ENCODE measurements around the gene GFI1.

Gene GFI1

DNA sequence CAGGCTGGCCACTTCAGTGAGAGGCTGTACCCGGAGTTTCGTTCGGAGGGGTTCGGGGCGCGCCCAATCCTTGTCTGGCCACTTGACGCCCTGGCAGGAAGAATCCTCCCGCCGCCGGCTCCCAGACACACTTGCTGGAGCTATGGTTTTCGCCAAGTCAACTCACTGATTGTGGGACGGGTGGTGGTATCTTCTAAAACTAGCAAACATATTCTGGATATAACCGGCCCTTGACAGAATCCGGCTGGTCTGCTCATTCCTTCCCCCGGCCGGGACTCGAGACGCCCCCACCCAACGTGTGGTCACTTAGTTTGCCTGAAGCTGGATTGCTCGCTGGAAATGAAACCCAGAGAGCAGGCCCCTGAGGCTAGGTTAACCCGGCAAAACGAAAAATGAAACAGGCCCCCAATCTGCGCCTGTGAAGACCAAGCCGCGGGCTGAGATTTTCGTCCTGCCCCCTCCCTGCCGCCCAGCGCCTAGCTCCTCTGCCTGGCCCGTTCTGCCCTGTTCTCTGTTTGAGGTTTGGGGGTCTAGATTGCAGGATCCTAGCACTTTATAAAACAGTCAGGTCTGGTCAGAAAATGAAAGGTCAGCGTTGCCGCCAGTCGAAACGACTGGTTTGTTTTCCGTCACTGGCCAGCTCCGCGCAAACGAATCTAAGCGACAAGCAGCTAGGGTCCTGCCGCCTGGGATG, 4.6 kb downstream of the GFI1 start:
- no peak for TF ChIP-seq CTCF (conservative IDR thresholded peaks at IDR 0.05; ENCODE audit: low read depth, low read length)
- H3K4me3 ChIP-seq (ENCODE audit: low read depth, low read length): peak overlapping the region; percentile 61
- no peak for DNase-seq (ENCODE audit: low read depth)

GRCh38 chr1:92481599-92481925, 5.2 kb downstream of the GFI1 start:
- H3K4me3 ChIP-seq (ENCODE audit: low read depth, low read length): no peak overlapping the region
- no peak for TF ChIP-seq CTCF (conservative IDR thresholded peaks at IDR 0.05; ENCODE audit: low read depth, low read length)
- no peak for DNase-seq (ENCODE audit: low read depth)

DNA sequence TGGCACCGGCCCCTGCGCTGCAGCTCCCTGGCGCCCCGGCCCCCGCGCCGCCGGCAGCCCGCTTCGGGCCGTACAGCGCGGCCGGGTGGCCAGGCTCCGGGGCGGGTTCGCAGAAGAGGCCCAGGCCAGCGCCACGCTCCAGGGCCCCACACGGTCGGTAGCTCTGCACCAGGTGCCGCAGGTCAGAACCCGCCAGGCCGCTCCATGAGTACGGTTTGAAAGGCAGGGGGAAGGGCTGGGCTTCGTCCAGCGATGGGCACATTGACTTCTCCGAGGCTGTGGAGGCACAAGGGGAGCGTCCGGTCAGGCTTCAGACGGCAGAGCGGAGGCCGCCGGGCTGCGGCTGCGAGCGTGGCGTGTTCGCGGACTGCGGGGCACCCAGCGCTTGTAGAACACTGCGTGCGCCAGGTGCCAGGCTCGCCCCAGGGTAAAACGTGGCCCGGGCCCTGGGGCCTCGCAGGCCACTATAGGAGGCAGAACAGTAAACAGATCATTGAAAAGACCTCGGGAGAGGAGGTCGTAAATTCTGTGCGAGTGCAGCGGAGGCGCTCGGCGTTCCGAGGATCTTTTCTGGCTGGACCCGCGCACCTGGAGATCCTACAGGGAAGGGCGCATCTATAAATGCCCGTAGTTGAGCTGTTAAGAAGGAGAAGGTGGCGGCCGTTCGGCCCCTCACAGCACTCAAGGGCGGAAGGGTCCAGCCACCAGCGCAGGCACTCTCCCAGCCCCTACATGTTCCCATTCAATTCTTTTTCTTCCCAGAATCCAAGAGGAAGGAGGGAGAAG, 5.7 kb downstream of the GFI1 start:
- TF ChIP-seq CTCF (conservative IDR thresholded peaks at IDR 0.05; ENCODE audit: low read depth, low read length): no peak
- no peak for DNase-seq (ENCODE audit: low read depth)
- no peak overlapping the region for H3K4me3 ChIP-seq (ENCODE audit: low read depth, low read length)

- TF ChIP-seq CTCF (conservative IDR thresholded peaks at IDR 0.05; ENCODE audit: low read depth, low read length): no peak
Observed at GRCh38 chr1:92480200-92480812, 6.4 kb downstream of the GFI1 start.

GRCh38 chr1:92479587-92479986, 7.1 kb downstream of the GFI1 start:
- no peak for TF ChIP-seq CTCF (conservative IDR thresholded peaks at IDR 0.05; ENCODE audit: low read depth, low read length)
- DNase-seq (ENCODE audit: low read depth): no peak
- no peak overlapping the region for H3K4me3 ChIP-seq (ENCODE audit: low read depth, low read length)

More at GRCh38 chr1:92480200-92480812, 6.4 kb downstream of the GFI1 start:
- H3K4me3 ChIP-seq (ENCODE audit: low read depth, low read length): no peak overlapping the region
- no peak for DNase-seq (ENCODE audit: low read depth)

DNA sequence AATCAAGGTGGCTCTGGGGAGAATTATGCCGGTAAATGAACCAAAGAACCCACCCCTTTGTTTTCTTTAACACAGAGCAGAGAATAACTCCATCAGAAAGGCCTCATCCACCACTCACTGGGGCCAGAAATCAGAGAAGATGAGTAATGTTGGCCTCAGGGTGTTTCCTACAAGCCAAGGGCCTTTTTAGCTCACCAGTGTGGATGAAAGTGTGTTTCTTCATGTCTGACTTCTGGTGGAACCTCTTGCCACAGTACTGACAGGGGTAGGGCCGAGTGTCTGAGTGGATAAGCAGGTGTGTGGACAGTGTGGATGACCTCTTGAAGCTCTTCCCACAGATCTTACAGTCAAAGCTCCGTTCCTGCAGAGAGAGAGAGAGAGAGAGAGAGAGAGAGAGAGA, 8.3 kb downstream of the GFI1 start:
- DNase-seq (ENCODE audit: low read depth): peak; percentile 38
- no peak for TF ChIP-seq CTCF (conservative IDR thresholded peaks at IDR 0.05; ENCODE audit: low read depth, low read length)
- no peak overlapping the region for H3K4me3 ChIP-seq (ENCODE audit: low read depth, low read length)
